GM23338 (cell line): ENCODE results near the gene ENTPD6. TPM values are rescaled to one million over a fixed set of nuclear protein-coding genes. Genes with fewer than 3 reads are reported as not detected.

ENCODE experiments used
- ATAC-seq: fragments of 200-7000 bp; cut with Tn5 transposase; 3 replicates; pipeline ENCODE4 v1.9.1; 2020
- DNase-seq: peaks from one replicate; pipeline ENCODE4 v3.0.0-alpha.2; 2015; ENCODE audit warnings: low spot score
- H2AFZ ChIP-seq: fragments of 200-600 bp; sonication (generic); 2 replicates; pipeline ENCODE4 v1.8.0; 2016; ENCODE audit warnings: antibody characterized with exemption, mild to moderate bottlenecking, moderate library complexity
- H3F3A ChIP-seq: fragments of 200-600 bp; sonication (generic); replicated peaks from 2 replicates; pipeline ENCODE4 v1.8.0; 2017; ENCODE audit warnings: antibody characterized with exemption, mixed run types, low read depth
- H3K27ac ChIP-seq: fragments of 200-600 bp; sonication (generic); 2 replicates; pipeline ENCODE4 v1.6.1; 2016; ENCODE audit warnings: low read depth
- H3K27me3 ChIP-seq: fragments of 200-600 bp; sonication (generic); 2 replicates; pipeline ENCODE4 v1.8.0; 2016; ENCODE audit warnings: mild to moderate bottlenecking, mixed run types, moderate library complexity; ENCODE audit not compliant: insufficient read depth
- H3K36me3 ChIP-seq: fragments of 200-600 bp; sonication (generic); 2 replicates; pipeline ENCODE4 v1.8.0; 2016; ENCODE audit warnings: mild to moderate bottlenecking; ENCODE audit not compliant: insufficient read depth
- H3K4me1 ChIP-seq: fragments of 200-600 bp; sonication (generic); 2 replicates; pipeline ENCODE4 v1.8.0; 2016; ENCODE audit warnings: mild to moderate bottlenecking, moderate library complexity; ENCODE audit not compliant: insufficient read depth
- H3K4me2 ChIP-seq: fragments of 200-600 bp; sonication (generic); 2 replicates; pipeline ENCODE4 v1.7.1; 2017; ENCODE audit warnings: mixed run types
- H3K4me3 ChIP-seq: fragments of 200-600 bp; sonication (generic); 2 replicates; pipeline ENCODE4 v1.6.1; 2016; ENCODE audit warnings: mixed run types
- H3K79me2 ChIP-seq: fragments of 200-600 bp; sonication (generic); replicated peaks from 2 replicates; pipeline ENCODE4 v1.8.0; 2017; ENCODE audit warnings: mild to moderate bottlenecking; ENCODE audit not compliant: insufficient read depth
- H3K9me2 ChIP-seq: fragments of 200-600 bp; sonication (generic); 2 replicates; pipeline ENCODE4 v1.8.0; 2017; ENCODE audit not compliant: insufficient read depth
- H4K20me1 ChIP-seq: fragments of 200-600 bp; sonication (generic); replicated peaks from 2 replicates; pipeline ENCODE4 v1.8.0; 2017; ENCODE audit warnings: mild to moderate bottlenecking; ENCODE audit not compliant: insufficient read depth
- H3K27ac Mint-ChIP-seq: 2 replicates; pipeline ENCODE4 v1.8.0; 2020; ENCODE audit warnings: inconsistent platforms, mild to moderate bottlenecking, moderate library complexity, mixed read lengths
- H3K27me3 Mint-ChIP-seq: 3 replicates; pipeline ENCODE4 v1.8.0; 2022; ENCODE audit warnings: low read depth, mild to moderate bottlenecking, moderate library complexity, mixed read lengths, inconsistent platforms; ENCODE audit not compliant: insufficient read depth, poor library complexity
- H3K36me3 Mint-ChIP-seq: 3 replicates; pipeline ENCODE4 v1.8.0; 2021; ENCODE audit warnings: low read depth, mild to moderate bottlenecking, inconsistent platforms, moderate library complexity, mixed read lengths
- H3K4me1 Mint-ChIP-seq: 3 replicates; pipeline ENCODE4 v1.8.0; 2020; ENCODE audit warnings: mild to moderate bottlenecking, inconsistent platforms, mixed read lengths
- H3K4me3 Mint-ChIP-seq: 3 replicates; pipeline ENCODE4 v1.8.0; 2021; ENCODE audit warnings: moderate library complexity, mild to moderate bottlenecking, inconsistent platforms, mixed read lengths
- H3K9me3 Mint-ChIP-seq: 3 replicates; pipeline ENCODE4 v1.8.0; 2020; ENCODE audit warnings: moderate library complexity, mild to moderate bottlenecking, inconsistent platforms, mixed read lengths
- CTCF ChIP-seq, 2 experiments: fragments of 200-600 bp in 1 of 2; sonication (generic) in 1 of 2; conservative IDR thresholded peaks; 2 replicates each; pipeline versions ENCODE4 v1.5.1 to v1.6.1; 2016 to 2017; ENCODE audit warnings: antibody characterized with exemption in 2 of 2, low read depth in 2 of 2, mild to moderate bottlenecking in 2 of 2, moderate library complexity in 1 of 2
- EZH2 ChIP-seq: fragments of 200-600 bp; sonication (generic); IDR thresholded peaks from one replicate; pipeline ENCODE4 v1.8.0; 2017; ENCODE audit warnings: antibody characterized with exemption, mild to moderate bottlenecking, low read depth; ENCODE audit not compliant: unreplicated experiment
- EZH2phosphoT487 ChIP-seq: fragments of 200-600 bp; sonication (generic); IDR thresholded peaks from one replicate; pipeline ENCODE4 v1.8.1; 2018; ENCODE audit warnings: antibody characterized with exemption; ENCODE audit not compliant: unreplicated experiment
- JUNB ChIP-seq: IDR thresholded peaks from one replicate; pipeline ENCODE4 v1.6.1; 2016; ENCODE audit warnings: antibody characterized with exemption; ENCODE audit not compliant: unreplicated experiment
- NANOG ChIP-seq: IDR thresholded peaks from 2 replicates; pipeline ENCODE4 v1.6.1; 2016; ENCODE audit warnings: antibody characterized with exemption, borderline replicate concordance
- POLR2AphosphoS5 ChIP-seq: IDR thresholded peaks from 2 replicates; pipeline ENCODE4 v1.6.1; 2016; ENCODE audit warnings: antibody characterized with exemption, low read depth
- REST ChIP-seq: IDR thresholded peaks from one replicate; pipeline ENCODE4 v1.6.1; 2018; ENCODE audit warnings: antibody characterized with exemption; ENCODE audit not compliant: unreplicated experiment
- STAT1 ChIP-seq: IDR thresholded peaks from one replicate; pipeline ENCODE4 v1.6.1; 2016; ENCODE audit warnings: antibody characterized with exemption; ENCODE audit not compliant: unreplicated experiment
- ZNF114 ChIP-seq: fragments of 250-450 bp; sonication (Bioruptor Pico); IDR thresholded peaks from 2 replicates; pipeline ENCODE4 v1.5.0; 2020; ENCODE audit warnings: mild to moderate bottlenecking, moderate library complexity
- ZNF331 ChIP-seq: fragments of 250-450 bp; sonication (Bioruptor Pico); IDR thresholded peaks from 2 replicates; pipeline ENCODE4 v1.5.0; 2020; ENCODE audit warnings: low read depth, mild to moderate bottlenecking, moderate library complexity
- polyA plus RNA-seq: library from polyadenylated mRNA; unstranded; fragments of >200 nt; fragmentation: Nextera tagmentation; extraction: Ambion mirVana; gene quantifications from 2 replicates; pipeline ENCODE4 v1.2.1, GENCODE V29; 2016
- total RNA-seq: library from RNA; depleted of rRNA; stranded (reverse); fragments of >200 nt; shearing (Covaris generic); gene quantifications from 2 replicates; pipeline ENCODE4 v1.2.3, GENCODE V29; 2014

Gene ENTPD6
- total and polyA plus RNA-seq, 2 experiments from 2014 or later: 19.3 to 45.9 TPM

- Mint-ChIP-seq H3K4me1 (peaks cover 47% of the 10 kb centered on the region), H3K4me3 (peak overlapping the region; percentile 90), H3K27me3 (peaks cover 16% of the 10 kb centered on the region), H3K36me3 (peaks cover 3% of the 10 kb centered on the region; the same call in 2 of the 3 replicates), H3K9me3 (no peaks in the 10 kb centered on the region; the same call in 2 of the 3 replicates), H3K27ac (no peak overlapping the region)
- Histone ChIP-seq H2AFZ (peak overlapping the region; percentile 92), H3K27me3 (peaks cover 11% of the 10 kb centered on the region; the same call in 1 of the 2 replicates), H3K27ac (no peak overlapping the region), H3K79me2 (peaks cover 55% of the 10 kb centered on the region), H3K4me1 (peaks cover 16% of the 10 kb centered on the region), H3K36me3 (no peaks in the 10 kb centered on the region), H4K20me1 (peaks cover 29% of the 10 kb centered on the region; the same call in 1 of the 2 replicates), H3F3A (0 out of 2 replicates have a peak, but pooled peaks cover 7% of the 10 kb centered on the region), H3K9me2 (no peaks in the 10 kb centered on the region), H3K4me2 (peak overlapping the region; percentile 85), H3K4me3 (peak overlapping the region; percentile 93)
- DNase-seq (no peak), ATAC-seq (no peak)
- TF ChIP-seq EZH2phosphoT487 (no peak), NANOG (no peak), ZNF114 (CRISPR knock-in tag) (no peak), JUNB (no peak), EZH2 (no peak), STAT1 (no peak), CTCF (conservative IDR thresholded peaks at IDR 0.05; ENCODE audit: low read depth in 2 of 2) (no peak), POLR2AphosphoS5 (no peak), REST (no peak), ZNF331 (CRISPR knock-in tag) (no peak)
Measured at GRCh38 chr20:25249198-25249931, 53.9 kb downstream of the ENTPD6 start.
